ENCODE data around the gene FXYD7.

The FXYD7 gene

GRCh38 chr19:35110974-35111373 is 32.1 kb upstream of the FXYD7 start:
- DNase-seq (ENCODE audit: extremely low spot score), result no peak
- ChIA-PET CTCF (interaction anchor here (0.8 to 1.3 kb wide), 5 partner anchors 9 to 47 kb away, joined by 3 to 5 read pairs (median 3); no protein-coding TSS in a partner anchor), POLR2A (no interaction called here)
- TF ChIP-seq CTCF (IDR thresholded peaks at IDR 0.05; ENCODE audit: control extremely low read depth, extremely low read depth, low read depth, missing control alignments), result no peak

DNA sequence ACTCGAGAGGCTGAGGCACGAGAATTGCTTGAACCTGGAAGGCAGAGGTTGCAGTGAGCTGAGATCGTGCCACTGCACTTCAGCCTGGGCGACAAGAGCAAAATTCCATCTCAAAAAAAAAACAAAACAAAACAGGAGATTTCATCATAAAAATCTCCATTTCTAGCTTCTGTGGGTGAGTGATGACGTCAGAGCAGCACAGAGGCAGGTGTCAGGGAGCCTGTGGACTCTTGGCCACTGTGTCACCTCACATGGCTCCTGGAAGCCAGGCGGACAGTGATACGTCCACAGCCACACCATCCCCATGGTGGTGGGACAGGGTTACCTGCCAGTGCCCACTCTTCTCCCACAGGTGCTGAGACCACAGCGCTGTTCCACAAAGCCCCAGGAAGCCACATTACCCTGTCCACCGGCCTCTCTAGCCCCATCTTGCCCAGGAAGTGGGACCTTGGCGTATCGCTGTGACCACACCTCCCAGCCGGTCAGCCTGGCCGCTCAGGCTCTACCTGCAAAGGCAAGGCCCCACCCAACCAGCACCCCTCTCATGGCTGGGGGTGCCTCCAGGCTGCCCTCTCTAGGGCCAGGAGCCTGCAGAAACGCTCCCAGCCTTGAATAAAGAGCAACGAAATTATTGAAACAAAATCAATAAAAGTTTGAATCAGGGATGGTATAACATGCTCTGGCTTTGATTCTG is 29.9 kb upstream of the FXYD7 start:
- CTCF ChIA-PET, result interaction anchor here (1.5 to 1.6 kb wide), 2 partner anchors 23 to 46 kb away, joined by 4 to 5 read pairs; no protein-coding TSS in a partner anchor

DNA sequence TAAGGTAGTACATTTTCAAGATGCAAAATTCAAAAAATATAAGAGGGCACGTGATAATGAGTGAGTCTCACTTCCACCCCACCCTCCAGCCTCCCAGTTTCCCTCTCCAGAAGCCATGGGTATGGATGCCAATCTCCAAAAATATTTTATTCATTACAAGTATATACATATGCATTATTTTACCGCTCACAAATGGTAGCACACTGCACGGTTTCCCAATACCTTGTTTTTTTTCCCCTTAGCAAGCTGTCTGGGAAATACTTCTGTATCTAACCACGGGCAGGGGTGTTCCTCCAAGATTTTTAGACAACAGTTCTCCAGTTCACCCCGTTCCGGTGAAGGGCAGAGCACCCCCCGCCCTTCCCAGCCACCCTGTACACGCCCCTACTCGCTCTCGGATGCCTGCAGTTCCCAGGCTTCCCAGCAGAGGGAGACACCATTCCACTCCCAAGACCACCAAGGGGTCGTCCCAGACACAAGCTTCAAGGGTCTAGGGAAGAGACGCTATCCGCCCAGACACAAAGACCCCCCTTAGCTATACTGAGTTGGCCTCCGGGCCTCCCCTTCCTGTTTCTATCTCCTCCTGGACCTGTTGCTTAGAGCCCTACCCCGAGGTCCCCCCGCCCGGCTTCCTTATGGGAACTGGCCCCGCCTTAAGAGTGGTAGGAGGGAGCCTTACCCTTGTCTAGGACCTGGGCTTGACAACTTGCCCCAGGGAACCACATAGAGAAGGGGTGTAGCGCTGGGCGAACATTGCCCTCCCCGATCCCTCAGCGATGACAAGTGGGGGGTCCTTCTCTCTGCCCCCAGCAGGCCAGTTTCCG is 28.5 kb upstream of the FXYD7 start:
- ChIA-PET CTCF (interaction anchor here (0.7 to 5.0 kb wide), 13 partner anchors 9 to 66 kb away, joined by 3 to 25 read pairs (median 3); partner anchors contain the start of gene LGI4), POLR2A (no interaction called here)
- DNase-seq (ENCODE audit: extremely low spot score), result peak; percentile 87
- peak; percentile 87 for TF ChIP-seq CTCF (IDR thresholded peaks at IDR 0.05; ENCODE audit: control extremely low read depth, extremely low read depth, low read depth, missing control alignments)

More for the DNA sequence above, 29.9 kb upstream of the FXYD7 start:
- TF ChIP-seq CTCF (IDR thresholded peaks at IDR 0.05; ENCODE audit: control extremely low read depth, extremely low read depth, low read depth, missing control alignments), result no peak
- POLR2A ChIA-PET, result no interaction called here
- no peak for DNase-seq (ENCODE audit: extremely low spot score)

GRCh38 chr19:35115177-35115951 is 27.7 kb upstream of the FXYD7 start, which contains the start of gene FXYD3:
TSS of gene FXYD3 (plus strand) at chr19:35115823. CDS start at chr19:35119377, 3,554 bp downstream.
- CTCF ChIA-PET, result interaction anchor here (0.6 to 5.0 kb wide), 16 partner anchors 8 to 353 kb away, joined by 3 to 25 read pairs (median 4); partner anchors contain the start of gene LGI4
- no peak for DNase-seq (ENCODE audit: extremely low spot score)
- POLR2A ChIA-PET, result no interaction called here
- TF ChIP-seq CTCF (IDR thresholded peaks at IDR 0.05; ENCODE audit: control extremely low read depth, extremely low read depth, low read depth, missing control alignments), result no peak

- no peak for DNase-seq (ENCODE audit: extremely low spot score)
- CTCF ChIA-PET, result interaction anchor here (1.0 to 5.0 kb wide), 9 partner anchors 9 to 145 kb away, joined by 3 to 25 read pairs (median 4); partner anchors contain the start of gene LGI4
- no peak for TF ChIP-seq CTCF (IDR thresholded peaks at IDR 0.05; ENCODE audit: control extremely low read depth, extremely low read depth, low read depth, missing control alignments)
- POLR2A ChIA-PET, result no interaction called here
These were observed 26.8 kb upstream of the FXYD7 start for GRCh38 chr19:35116072-35116801.

Data from GM10248 (cell line).